Activated naive CD4-positive, alpha-beta T cell treated with anti-CD3 and anti-CD28 coated beads for 36 hours (primary cell): ENCODE measurements around the gene CTDSP1. TPM values are rescaled to one million over a fixed set of nuclear protein-coding genes. Genes with fewer than 3 reads are reported as not detected.

Experiments used
- microRNA-seq: library from miRNA; unstranded; fragments of <30 nt; microRNA quantifications from one replicate; pipeline ENCODE4 v1.2.0, GENCODE V29; 2022; ENCODE audit warnings: borderline microRNAs expressed, borderline replicate concordance
- total RNA-seq, 2 experiments: library from RNA; stranded (reverse); gene quantifications; one replicate each; pipeline ENCODE4 v1.2.3, GENCODE V29; 2021

CTDSP1 gene
- total RNA-seq, 2 experiments from 2014 or later = 26.1 to 26.2 TPM

Small RNA genes lying within 50 kb of the gene (microRNA-seq; reads per million reads assigned to microRNA genes)
- gene MIR26B = 31,660 reads per million, percentile 98 among the genes with 10 or more reads in this experiment

Other genes with a start within 250 kb of the CTDSP1 start
- not detected for gene CXCR1, start 232.9 kb upstream of the CTDSP1 start, total RNA-seq
- 100 to 1,000 TPM; 461 to 475 TPM for gene ARPC2, start 182.7 kb upstream of the CTDSP1 start, total RNA-seq
- under 1 TPM in 1 of 2 experiments, not detected in 1; 0.10 TPM for gene GPBAR1, start 138.9 kb upstream of the CTDSP1 start, total RNA-seq
- gene AAMP, start 129.7 kb upstream of the CTDSP1 start, total RNA-seq = 10 to 100 TPM; 58.7 to 59.4 TPM
- 10 to 100 TPM; 20.4 to 21.4 TPM for gene PNKD, start 129.3 kb upstream of the CTDSP1 start, total RNA-seq
- gene TMBIM1, start 107.4 kb upstream of the CTDSP1 start, total RNA-seq = 10 to 100 TPM; 43.1 to 43.4 TPM
- not detected for gene CATIP, start 43.0 kb upstream of the CTDSP1 start, total RNA-seq
- gene SLC11A1, start 17.6 kb upstream of the CTDSP1 start, total RNA-seq = not detected
- gene VIL1, start 19.3 kb downstream of the CTDSP1 start, total RNA-seq = not detected
- gene USP37, start 168.5 kb downstream of the CTDSP1 start, total RNA-seq = 10 to 100 TPM; 21.7 to 23.2 TPM
- 10 to 100 TPM; 74.3 to 78.6 TPM for gene CNOT9, start 169.0 kb downstream of the CTDSP1 start, total RNA-seq
- gene PLCD4, start 208.0 kb downstream of the CTDSP1 start, total RNA-seq = under 1 TPM; 0.19 to 0.49 TPM